Coronary artery (tissue), 2 donors: ENCODE results near the gene EPSTI1.

Experiments used
- DNase-seq: peaks from one replicate; pipeline ENCODE4 v3.0.0-alpha.2; 2017; ENCODE audit warnings: low spot score
- H3K27ac ChIP-seq, 2 donors: fragments of 200-600 bp; sonication (generic); one replicate each; pipeline ENCODE4 v1.5.1; 2016 to 2019
- H3K4me3 ChIP-seq: fragments of 200-600 bp; sonication (generic); 2 replicates; pipeline ENCODE4 v1.5.1; 2016; ENCODE audit warnings: mild to moderate bottlenecking, moderate library complexity
- TF ChIP-seq, protein P1 (sequence below): fragments of 200-600 bp; sonication (generic); IDR thresholded peaks from one replicate; pipeline ENCODE4 v1.5.1; 2019; ENCODE audit warnings: antibody characterized with exemption

EPSTI1 gene

DNA sequence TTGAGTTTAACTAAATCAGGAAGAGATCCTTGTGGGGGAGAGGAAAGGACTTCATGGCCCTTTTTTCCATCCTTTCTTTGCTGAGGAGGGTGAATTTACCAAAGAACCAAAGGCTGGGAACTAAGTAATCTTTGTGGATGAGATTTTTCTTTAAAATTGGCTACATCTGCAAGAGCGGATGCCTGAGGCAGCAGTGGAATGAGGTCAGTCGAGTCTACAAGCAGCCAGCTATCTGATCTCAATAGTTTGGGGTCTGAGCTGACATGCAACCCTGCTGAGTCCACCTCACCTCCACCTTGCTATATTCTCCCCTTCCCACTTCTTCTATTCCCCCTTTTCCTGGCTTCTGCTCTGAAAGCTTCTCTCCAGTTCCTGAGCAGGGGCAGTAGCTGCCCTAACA lies 27.8 kb upstream of the EPSTI1 start:
- DNase-seq: no peak
- H3K27ac ChIP-seq: no peak overlapping the region
- TF ChIP-seq, protein P1, sequence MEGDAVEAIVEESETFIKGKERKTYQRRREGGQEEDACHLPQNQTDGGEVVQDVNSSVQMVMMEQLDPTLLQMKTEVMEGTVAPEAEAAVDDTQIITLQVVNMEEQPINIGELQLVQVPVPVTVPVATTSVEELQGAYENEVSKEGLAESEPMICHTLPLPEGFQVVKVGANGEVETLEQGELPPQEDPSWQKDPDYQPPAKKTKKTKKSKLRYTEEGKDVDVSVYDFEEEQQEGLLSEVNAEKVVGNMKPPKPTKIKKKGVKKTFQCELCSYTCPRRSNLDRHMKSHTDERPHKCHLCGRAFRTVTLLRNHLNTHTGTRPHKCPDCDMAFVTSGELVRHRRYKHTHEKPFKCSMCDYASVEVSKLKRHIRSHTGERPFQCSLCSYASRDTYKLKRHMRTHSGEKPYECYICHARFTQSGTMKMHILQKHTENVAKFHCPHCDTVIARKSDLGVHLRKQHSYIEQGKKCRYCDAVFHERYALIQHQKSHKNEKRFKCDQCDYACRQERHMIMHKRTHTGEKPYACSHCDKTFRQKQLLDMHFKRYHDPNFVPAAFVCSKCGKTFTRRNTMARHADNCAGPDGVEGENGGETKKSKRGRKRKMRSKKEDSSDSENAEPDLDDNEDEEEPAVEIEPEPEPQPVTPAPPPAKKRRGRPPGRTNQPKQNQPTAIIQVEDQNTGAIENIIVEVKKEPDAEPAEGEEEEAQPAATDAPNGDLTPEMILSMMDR: no peak
- no peak overlapping the region for H3K4me3 ChIP-seq

DNA sequence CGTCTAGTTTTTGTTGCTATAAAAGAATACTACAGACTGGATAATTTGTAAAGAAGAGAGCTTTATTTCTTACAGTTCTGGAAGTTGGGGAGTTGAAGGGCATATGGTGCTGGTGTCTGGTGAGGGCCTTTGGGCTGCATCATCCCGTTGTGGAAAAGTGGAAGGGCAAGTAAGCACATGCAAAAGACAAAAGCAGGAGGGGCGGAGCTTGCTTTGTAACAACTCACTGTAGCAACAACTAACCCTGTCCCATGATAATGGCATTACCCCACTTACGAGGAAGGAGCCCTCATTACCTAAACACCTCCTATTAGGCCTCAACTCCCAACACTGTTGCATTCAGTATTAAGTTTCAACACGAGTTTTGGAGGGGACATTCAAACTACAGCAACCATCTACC lies 24.2 kb upstream of the EPSTI1 start:
- Histone ChIP-seq H3K27ac (no peak overlapping the region), H3K4me3 (no peak overlapping the region)
- no peak for DNase-seq
- TF ChIP-seq, protein P1: no peak

DNA sequence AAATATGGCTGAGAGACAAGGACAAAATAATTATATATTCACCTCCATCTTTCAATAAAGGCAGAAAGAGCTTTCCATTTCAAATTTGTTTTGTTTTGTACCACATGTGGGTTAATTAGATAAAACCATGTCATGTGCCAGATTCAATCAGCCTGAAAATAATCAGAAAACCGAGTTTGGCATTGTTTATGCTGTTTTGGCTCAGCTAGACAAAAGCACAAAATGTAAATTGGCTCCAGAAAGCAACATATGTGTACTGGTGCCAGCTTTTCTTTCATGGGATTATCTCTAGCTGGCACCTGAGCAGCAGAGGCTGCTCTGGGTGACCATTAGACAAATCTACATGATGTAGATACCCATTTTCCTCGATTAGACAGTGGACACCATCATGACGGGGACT lies 22.1 kb upstream of the EPSTI1 start:
- no peak overlapping the region for H3K4me3 ChIP-seq
- TF ChIP-seq, protein P1: no peak
- no peak for DNase-seq
- no peak overlapping the region for H3K27ac ChIP-seq

DNA sequence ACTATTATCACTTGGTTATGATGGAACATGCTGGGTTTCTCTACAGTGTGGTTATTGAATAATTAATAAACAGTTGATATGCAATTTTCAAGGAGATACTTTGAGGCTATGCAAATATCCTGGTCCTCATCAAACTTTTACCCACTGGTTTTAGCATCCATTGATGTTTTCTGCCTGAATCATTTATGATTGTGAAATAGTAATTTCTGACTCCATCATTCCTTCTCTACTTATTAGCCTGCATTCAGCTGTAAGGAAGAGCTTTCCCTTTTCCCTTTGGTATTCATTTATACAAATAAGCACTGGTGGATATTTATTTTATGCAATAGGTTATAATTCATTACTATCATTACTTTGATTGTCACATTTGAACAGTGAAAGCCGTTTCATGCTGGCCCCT lies 17.5 kb upstream of the EPSTI1 start:
- Histone ChIP-seq H3K27ac (no peak overlapping the region), H3K4me3 (no peak overlapping the region)
- TF ChIP-seq, protein P1: no peak
- no peak for DNase-seq

DNA sequence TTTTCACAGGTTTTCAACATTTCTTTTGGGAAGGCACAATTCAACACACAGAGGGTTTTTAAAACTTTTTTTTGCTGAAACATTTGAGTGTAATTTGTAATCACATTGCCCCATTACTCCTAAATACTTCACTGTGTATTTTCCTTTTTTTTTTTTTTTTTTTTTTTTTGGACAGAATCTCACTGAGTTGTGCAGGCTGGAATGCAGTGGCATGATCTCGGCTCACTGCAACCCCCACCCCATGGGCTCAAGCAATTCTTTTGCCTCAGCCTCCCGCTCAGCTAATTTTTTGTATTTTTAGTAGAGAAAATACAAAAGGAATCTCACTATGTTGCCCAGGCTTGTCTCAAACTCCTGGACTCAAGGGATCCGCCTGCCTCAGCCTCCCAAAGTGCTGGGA lies 16.6 kb upstream of the EPSTI1 start:
- DNase-seq: no peak
- Histone ChIP-seq H3K4me3 (no peak overlapping the region), H3K27ac (no peak overlapping the region)
- TF ChIP-seq, protein P1: no peak

DNA sequence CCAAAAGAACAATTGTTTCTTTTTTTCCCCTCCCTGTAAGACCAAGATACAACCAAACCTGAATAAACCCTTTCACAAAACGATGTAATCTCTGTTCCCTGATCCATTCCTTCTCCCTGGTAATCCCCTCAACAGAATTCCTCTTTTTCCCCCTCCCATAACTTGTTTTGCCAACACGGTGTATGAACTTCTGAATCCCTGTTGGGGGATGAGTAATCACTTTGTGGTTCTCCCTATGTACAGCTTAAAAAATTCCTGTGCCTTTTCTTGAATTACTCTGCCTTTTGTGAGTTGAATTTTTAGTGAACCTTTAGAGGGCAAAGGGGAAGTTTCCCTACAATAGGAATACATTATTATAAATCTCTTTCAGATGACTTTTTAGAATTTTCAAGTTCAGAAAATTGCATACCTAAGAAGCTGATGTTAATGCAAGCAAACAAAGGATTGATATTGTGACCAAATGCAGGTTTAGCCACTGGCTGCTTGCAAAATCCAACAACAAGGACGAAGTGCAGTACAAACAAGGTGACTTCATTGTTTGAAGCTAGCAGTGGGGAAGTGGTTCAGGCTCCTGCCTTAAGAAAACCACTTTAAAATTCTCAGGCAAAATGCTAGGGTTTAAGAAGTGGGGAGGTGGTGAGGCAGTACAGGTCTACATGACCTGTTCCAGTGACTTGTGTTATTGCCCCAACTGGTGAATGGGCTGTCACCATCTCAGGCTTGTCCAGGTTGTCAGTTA lies 15.0 kb upstream of the EPSTI1 start:
- DNase-seq: no peak
- TF ChIP-seq, protein P1: no peak
- no peak overlapping the region for H3K27ac ChIP-seq
- H3K4me3 ChIP-seq: no peak overlapping the region

DNA sequence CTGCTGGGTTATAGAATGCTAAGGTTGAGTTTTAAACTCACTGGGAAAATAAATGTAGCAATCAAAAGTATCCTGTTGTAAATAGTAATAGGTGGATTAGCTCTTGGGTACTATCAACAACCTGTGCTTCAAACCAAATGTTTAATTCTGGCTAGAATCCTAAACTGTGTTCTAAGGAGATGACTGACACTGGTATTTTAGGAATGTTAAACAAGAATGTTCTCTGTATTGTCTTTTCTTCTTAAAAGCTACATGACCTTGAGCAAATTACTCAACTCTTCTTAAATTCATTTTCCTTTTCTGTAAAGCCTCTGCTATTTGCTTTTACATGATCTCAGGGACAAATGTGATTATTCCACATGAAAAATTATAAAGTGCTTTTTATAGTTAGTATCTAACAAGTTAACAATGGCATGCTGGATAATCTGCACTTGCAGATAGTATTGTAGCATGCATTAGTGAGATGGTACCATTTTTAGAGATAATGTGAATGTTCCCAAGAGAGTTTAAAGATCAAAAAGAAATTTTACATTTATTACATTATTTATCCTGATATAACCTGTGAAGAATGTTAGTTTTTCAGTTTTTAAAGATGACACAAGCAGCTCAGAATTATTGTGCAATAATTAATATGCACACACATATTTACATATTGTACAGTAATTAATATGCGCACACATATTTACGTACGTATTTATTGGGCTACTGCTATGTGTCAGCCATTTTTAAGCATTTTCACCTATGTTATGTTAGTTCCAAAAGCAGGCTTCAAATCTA lies 13.6 kb upstream of the EPSTI1 start:
- Histone ChIP-seq H3K4me3 (no peak overlapping the region), H3K27ac (no peak overlapping the region)
- no peak for DNase-seq
- TF ChIP-seq, protein P1: no peak
